Colonic mucosa (tissue), 4 donors: ENCODE data around the gene NT5C1A. TPM values are rescaled to one million over a fixed set of nuclear protein-coding genes. Genes with fewer than 3 reads are reported as not detected.

Experiments
- DNase-seq: peaks from one replicate; pipeline ENCODE4 v3.0.0-alpha.2; 2020
- H3K27ac ChIP-seq: fragments of 200-600 bp; one replicate; pipeline ENCODE4 v1.8.0; 2021
- H3K27me3 ChIP-seq: fragments of 200-600 bp; one replicate; pipeline ENCODE4 v1.8.0; 2021
- H3K36me3 ChIP-seq: fragments of 200-600 bp; one replicate; pipeline ENCODE4 v1.8.0; 2021
- H3K4me1 ChIP-seq: fragments of 200-600 bp; one replicate; pipeline ENCODE4 v1.8.0; 2021; ENCODE audit warnings: mild to moderate bottlenecking
- H3K4me3 ChIP-seq: fragments of 200-600 bp; one replicate; pipeline ENCODE4 v1.8.0; 2021
- H3K9ac ChIP-seq, 2 donors: one replicate each; pipeline ENCODE4 v1.7.0; 2013; ENCODE audit warnings: control low read depth in 2 of 2, low read depth in 2 of 2, low read length in 2 of 2
- H3K9me3 ChIP-seq: fragments of 200-600 bp; one replicate; pipeline ENCODE4 v1.8.0; 2021
- CTCF ChIP-seq: fragments of 200-600 bp; IDR thresholded peaks from one replicate; pipeline ENCODE4 v1.8.0; 2022; ENCODE audit warnings: antibody characterized with exemption, mild to moderate bottlenecking
- intact Hi-C: fragments of 100-400 bp; cut with DNase I; formaldehyde crosslinking; loops from one replicate; pipeline ENCODE4 v1.14.1; 2022
- total RNA-seq, 2 donors: library from RNA; stranded (reverse); fragmentation: NEBNext Ultra II Directional in 1 of 2; extraction: Animal tissue kit (Norgen Biotek cat#: 25700) in 1 of 2; gene quantifications; one replicate each; pipeline ENCODE4 v1.2.1, GENCODE V29; 2021
- donor health status: healthy.
- donor health status: DM: no; HTN: no; CAD: no.
- donor health status: DM: no; HTN: no; CAD: no.

NT5C1A gene
- total RNA-seq, 2 donors from 2014 or later, result not detected

GRCh38 chr1:39622427-39622826 lies 49.5 kb downstream of the NT5C1A start:
- intact Hi-C loops, result no loop called here
- no peaks in the 10 kb centered on the region for H3K36me3 ChIP-seq
- H3K4me1 ChIP-seq, result no peaks in the 10 kb centered on the region
- DNase-seq, result no peak
- no peaks in the 10 kb centered on the region for H3K9me3 ChIP-seq
- H3K9ac ChIP-seq, result no peak overlapping the region
- no peak for TF ChIP-seq CTCF
- no peak overlapping the region for H3K4me3 ChIP-seq
- H3K27me3 ChIP-seq, result no peaks in the 10 kb centered on the region
- no peak overlapping the region for H3K27ac ChIP-seq

GRCh38 chr1:39620659-39621165 lies 51.2 kb downstream of the NT5C1A start:
- no peak for DNase-seq
- Histone ChIP-seq H3K36me3 (no peaks in the 10 kb centered on the region), H3K9ac (no peak overlapping the region), H3K27me3 (no peaks in the 10 kb centered on the region), H3K4me1 (no peaks in the 10 kb centered on the region), H3K4me3 (no peak overlapping the region), H3K27ac (no peak overlapping the region), H3K9me3 (no peaks in the 10 kb centered on the region)
- TF ChIP-seq CTCF, result no peak
- intact Hi-C loops, result no loop called here

- TF ChIP-seq CTCF, result no peak
- no peak overlapping the region for H3K4me3 ChIP-seq
- no peaks in the 10 kb centered on the region for H3K36me3 ChIP-seq
- no peaks in the 10 kb centered on the region for H3K4me1 ChIP-seq
- no peaks in the 10 kb centered on the region for H3K27me3 ChIP-seq
- no peak overlapping the region for H3K27ac ChIP-seq
- H3K9ac ChIP-seq, result no peak overlapping the region
- no peak for DNase-seq
- intact Hi-C loops, result no loop called here
- no peaks in the 10 kb centered on the region for H3K9me3 ChIP-seq
Observed at GRCh38 chr1:39617488-39618049, 54.3 kb downstream of the NT5C1A start.

- intact Hi-C loops, result no loop called here
- H3K4me3 ChIP-seq, result no peak overlapping the region
- no peak for TF ChIP-seq CTCF
Observed at GRCh38 chr1:39615086-39615673, 56.7 kb downstream of the NT5C1A start.

GRCh38 chr1:39614488-39614887 lies 57.4 kb downstream of the NT5C1A start:
- Histone ChIP-seq H3K36me3 (no peaks in the 10 kb centered on the region), H3K4me1 (no peaks in the 10 kb centered on the region), H3K27me3 (no peaks in the 10 kb centered on the region), H3K9me3 (no peaks in the 10 kb centered on the region), H3K9ac (no peak overlapping the region), H3K4me3 (no peak overlapping the region), H3K27ac (no peak overlapping the region)
- DNase-seq, result no peak
- intact Hi-C loops, result no loop called here
- no peak for TF ChIP-seq CTCF

More at GRCh38 chr1:39615086-39615673, 56.7 kb downstream of the NT5C1A start:
- Histone ChIP-seq H3K9ac (no peak overlapping the region), H3K9me3 (no peaks in the 10 kb centered on the region), H3K36me3 (no peaks in the 10 kb centered on the region), H3K4me1 (no peaks in the 10 kb centered on the region), H3K27me3 (no peaks in the 10 kb centered on the region), H3K27ac (no peak overlapping the region)
- no peak for DNase-seq
